Neutrophil (primary cell): ENCODE data around the gene EPB41L1.

ENCODE experiments used
- H3K27ac ChIP-seq: fragments of 200-600 bp; sonication (generic); 2 replicates; pipeline ENCODE4 v1.5.1; 2016; ENCODE audit warnings: mild to moderate bottlenecking, moderate library complexity
- H3K27me3 ChIP-seq: fragments of 200-600 bp; sonication (generic); 2 replicates; pipeline ENCODE4 v1.6.0; 2016; ENCODE audit warnings: mild to moderate bottlenecking
- H3K36me3 ChIP-seq: fragments of 200-600 bp; sonication (generic); 2 replicates; pipeline ENCODE4 v1.5.1; 2017
- H3K4me1 ChIP-seq, 2 experiments: fragments of 200-600 bp in 1 of 2; sonication (generic) in 1 of 2; 1 replicate in 1 of 2; 2 replicates in 1 of 2; pipeline versions ENCODE4 v1.5.1 to v1.6.1; 2013 to 2016; ENCODE audit warnings: low read depth in 1 of 2, low read length in 1 of 2, mild to moderate bottlenecking in 1 of 2, moderate library complexity in 1 of 2; ENCODE audit not compliant: control insufficient read depth in 1 of 2, insufficient read depth in 1 of 2
- H3K4me3 ChIP-seq, 2 experiments: fragments of 200-600 bp in 1 of 2; sonication (generic) in 1 of 2; 1 replicate in 1 of 2; 2 replicates in 1 of 2; pipeline ENCODE4 v1.5.1; 2013 to 2016; ENCODE audit warnings: low read depth in 1 of 2, low read length in 1 of 2, mild to moderate bottlenecking in 1 of 2, moderate library complexity in 1 of 2
- H3K9me3 ChIP-seq: fragments of 200-600 bp; sonication (generic); 2 replicates; pipeline ENCODE4 v1.5.1; 2016
- TF ChIP-seq, protein P1 (sequence below): fragments of 200-600 bp; sonication (generic); IDR thresholded peaks from 2 replicates; pipeline ENCODE4 v1.5.1; 2016; ENCODE audit warnings: antibody characterized with exemption

EPB41L1 gene

DNA sequence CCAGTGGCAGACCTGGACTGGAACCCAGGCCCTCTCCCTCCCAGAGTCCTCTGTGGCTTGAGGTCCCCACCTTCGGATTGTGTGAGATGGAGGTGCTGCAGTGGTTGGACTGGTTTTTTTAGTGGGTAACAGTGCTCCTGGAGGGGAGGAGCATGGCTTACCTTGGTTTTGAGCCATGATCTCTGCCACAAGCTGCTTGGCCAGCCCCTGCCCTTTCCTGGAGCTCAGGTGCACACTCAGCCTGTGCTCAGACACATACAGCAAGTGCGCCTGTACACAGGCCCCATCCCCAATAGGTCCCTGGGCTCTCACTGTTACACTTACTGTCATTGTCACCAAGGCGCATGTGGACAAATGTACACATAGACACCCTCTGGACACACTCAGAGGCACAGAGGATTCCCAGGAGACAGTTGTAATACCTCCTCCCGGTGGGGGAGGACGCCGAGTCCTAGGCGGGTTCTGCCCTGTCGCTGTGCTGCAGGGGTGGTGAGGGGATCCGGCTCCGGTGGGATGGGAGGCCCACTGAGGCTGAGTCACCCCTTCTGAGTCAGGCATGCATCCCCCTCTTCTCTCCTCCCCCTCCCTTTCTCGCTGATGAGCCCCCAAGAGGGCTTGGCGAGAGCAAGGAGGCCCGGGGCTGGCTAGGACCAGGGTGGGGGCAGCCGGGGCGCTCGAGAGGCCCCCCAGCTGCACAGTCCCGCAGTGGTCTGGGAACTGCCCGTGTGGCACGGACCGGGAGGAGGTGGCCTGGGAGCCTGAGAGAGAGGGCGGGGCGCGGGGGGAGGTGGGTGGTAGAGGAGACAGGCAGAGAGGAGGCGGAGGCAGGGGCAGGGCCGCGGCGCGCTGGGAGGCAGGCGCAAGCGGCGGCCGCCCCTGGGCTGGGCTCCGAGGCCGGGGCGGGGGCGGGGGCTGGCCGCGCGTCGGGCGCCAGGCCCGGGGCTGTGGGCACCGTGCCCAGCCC, 522 bp upstream of the EPB41L1 start:
- no peak overlapping the region for H3K27ac ChIP-seq
- peaks cover 78% of the 10 kb centered on the region for H3K27me3 ChIP-seq
- H3K36me3 ChIP-seq = no peaks in the 10 kb centered on the region
- TF ChIP-seq, protein P1, sequence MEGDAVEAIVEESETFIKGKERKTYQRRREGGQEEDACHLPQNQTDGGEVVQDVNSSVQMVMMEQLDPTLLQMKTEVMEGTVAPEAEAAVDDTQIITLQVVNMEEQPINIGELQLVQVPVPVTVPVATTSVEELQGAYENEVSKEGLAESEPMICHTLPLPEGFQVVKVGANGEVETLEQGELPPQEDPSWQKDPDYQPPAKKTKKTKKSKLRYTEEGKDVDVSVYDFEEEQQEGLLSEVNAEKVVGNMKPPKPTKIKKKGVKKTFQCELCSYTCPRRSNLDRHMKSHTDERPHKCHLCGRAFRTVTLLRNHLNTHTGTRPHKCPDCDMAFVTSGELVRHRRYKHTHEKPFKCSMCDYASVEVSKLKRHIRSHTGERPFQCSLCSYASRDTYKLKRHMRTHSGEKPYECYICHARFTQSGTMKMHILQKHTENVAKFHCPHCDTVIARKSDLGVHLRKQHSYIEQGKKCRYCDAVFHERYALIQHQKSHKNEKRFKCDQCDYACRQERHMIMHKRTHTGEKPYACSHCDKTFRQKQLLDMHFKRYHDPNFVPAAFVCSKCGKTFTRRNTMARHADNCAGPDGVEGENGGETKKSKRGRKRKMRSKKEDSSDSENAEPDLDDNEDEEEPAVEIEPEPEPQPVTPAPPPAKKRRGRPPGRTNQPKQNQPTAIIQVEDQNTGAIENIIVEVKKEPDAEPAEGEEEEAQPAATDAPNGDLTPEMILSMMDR = no peak
- no peak overlapping the region for H3K4me3 ChIP-seq
- no peaks in the 10 kb centered on the region for H3K9me3 ChIP-seq
- H3K4me1 ChIP-seq = no peaks in the 10 kb centered on the region

DNA sequence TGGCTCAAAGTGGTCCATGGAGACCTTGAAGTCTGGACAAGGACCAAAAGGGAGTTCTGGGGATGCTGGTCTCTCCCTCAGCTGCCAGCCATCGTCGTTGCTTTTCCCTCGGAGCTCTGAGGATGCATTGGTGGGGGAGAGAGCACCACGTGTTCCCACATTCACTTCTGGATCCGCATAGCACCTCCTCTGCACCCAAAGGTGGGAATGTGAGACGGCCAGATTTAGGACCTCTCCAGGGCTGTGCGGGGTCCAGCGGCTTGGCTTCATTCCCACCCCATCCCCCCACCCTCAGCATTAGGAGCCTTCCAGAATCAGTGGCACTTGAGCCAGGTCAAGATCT, 1.1 kb downstream of the EPB41L1 start:
- H3K9me3 ChIP-seq = no peaks in the 10 kb centered on the region
- H3K27ac ChIP-seq = no peak overlapping the region
- no peak overlapping the region for H3K4me3 ChIP-seq
- TF ChIP-seq, protein P1 = no peak
- no peaks in the 10 kb centered on the region for H3K4me1 ChIP-seq
- H3K36me3 ChIP-seq = no peaks in the 10 kb centered on the region
- H3K27me3 ChIP-seq = peaks cover 80% of the 10 kb centered on the region

DNA sequence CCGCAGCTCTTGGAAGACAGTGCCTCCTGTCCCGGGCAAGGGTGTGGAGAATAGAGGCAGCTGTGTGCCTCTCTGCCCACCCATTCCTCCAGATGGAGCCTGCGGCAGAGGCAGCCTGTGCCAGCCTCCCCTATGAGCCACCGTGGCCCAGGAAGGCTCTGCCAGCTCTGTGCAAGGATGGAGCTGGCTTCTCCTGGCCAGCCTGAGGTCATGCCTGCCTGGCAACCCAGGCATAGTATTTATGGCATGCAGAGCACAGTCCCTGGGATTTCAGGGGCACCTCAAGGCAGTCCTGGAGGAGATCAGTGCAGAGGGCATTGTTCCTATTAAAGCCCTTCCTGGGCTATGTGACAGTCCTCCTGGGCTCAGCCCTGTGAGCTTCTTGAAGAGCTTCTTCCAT, 1.5 kb downstream of the EPB41L1 start:
- H3K4me3 ChIP-seq = no peak overlapping the region
- TF ChIP-seq, protein P1 = no peak
- no peaks in the 10 kb centered on the region for H3K4me1 ChIP-seq
- no peaks in the 10 kb centered on the region for H3K9me3 ChIP-seq
- H3K27ac ChIP-seq = no peak overlapping the region
- no peaks in the 10 kb centered on the region for H3K36me3 ChIP-seq
- peaks cover 80% of the 10 kb centered on the region for H3K27me3 ChIP-seq

DNA sequence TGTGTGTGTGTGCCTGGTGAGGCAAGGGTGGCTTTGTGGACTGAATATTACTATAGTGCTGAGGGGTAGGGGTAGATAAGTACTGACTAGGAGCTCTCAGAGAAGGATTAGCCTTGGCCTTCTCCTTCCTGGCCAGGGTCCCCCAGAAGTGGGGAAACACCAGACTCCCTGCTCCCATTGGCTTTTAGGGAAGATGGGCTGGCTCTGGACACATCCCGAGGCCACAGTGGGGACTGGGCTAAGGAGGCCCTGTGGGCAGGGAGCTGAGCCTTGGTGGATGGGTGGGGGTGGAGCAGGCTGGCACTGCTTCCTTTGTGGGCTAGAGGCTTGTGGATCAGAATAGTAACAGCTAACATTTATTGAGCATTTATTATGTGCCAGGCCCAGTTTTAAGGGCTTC, 3.1 kb downstream of the EPB41L1 start:
- Histone ChIP-seq H3K36me3 (no peaks in the 10 kb centered on the region), H3K4me3 (no peak overlapping the region), H3K27ac (no peak overlapping the region), H3K27me3 (peaks cover 67% of the 10 kb centered on the region), H3K9me3 (no peaks in the 10 kb centered on the region), H3K4me1 (no peaks in the 10 kb centered on the region)
- TF ChIP-seq, protein P1 = no peak

DNA sequence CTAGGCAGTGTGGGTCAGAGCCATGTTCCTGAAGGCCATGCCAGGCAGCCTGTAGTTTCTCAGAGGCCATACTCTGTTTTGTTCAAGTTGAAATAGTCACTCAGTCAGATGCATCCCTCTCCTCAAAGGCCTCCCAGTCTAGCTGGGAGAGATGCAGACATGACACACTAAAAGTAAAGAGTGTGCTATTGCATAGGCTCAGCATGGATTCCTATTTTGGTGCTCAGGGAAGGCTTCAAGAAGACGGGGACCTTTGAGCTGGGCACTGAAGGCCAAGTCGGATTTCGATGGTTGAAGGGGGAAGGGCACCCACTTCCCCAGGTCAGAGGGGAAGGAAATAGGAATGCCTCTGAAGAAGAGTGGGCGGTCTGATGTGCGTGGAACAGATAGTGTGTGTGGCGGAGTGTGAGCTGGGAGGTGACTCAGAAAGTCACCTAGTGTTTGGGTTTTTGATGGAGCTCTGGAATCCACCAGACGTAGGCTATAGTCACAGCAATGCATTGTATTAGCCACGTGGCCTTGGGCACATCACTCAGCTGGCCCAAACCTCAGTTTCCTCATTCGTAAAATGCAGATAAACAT, 3.7 kb downstream of the EPB41L1 start:
- Histone ChIP-seq H3K27ac (no peak overlapping the region), H3K4me1 (no peaks in the 10 kb centered on the region), H3K9me3 (no peaks in the 10 kb centered on the region), H3K27me3 (peaks cover 61% of the 10 kb centered on the region), H3K4me3 (no peak overlapping the region), H3K36me3 (no peaks in the 10 kb centered on the region)
- TF ChIP-seq, protein P1 = no peak
